ENCODE measurements around the gene MDC1.
A peak's percentile ranks its signal among the peaks of the same experiment; 100 is the strongest.

Gene MDC1

DNA sequence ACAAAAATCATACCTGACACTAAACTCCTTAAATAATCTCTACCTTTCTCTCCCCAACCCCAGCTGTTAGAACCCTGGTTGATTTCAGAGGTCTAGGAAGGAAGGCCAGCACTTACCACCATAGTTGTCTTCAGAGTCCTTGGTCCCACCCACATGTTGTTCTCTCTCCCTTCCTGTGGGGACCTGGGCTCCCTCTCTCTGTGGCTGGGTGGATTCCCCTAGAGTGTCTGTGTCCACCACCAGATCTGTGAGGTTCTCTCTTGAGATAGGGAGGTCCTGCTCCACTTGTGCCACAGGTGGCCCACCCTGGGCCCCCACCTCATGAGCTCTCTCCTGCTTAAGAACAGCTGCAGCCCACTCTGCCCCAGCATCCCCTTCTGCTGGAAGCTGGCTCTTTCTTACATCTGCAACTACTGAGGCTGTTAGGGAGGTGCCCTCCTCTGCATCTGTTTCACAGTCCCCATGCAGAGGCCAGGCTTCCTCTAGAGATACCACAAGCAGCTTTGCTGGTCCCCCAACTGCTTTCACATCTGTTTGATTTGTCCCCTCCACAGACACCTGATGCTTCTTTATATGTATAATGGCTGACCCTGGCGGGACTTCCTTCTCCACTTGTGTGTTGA, 5.2 kb downstream of the MDC1 start:
- no peak overlapping the region for H2AFZ ChIP-seq (ENCODE audit: low read length)
- no peaks in the 10 kb centered on the region for H4K20me1 ChIP-seq (ENCODE audit: insufficient read depth, low read length, poor library complexity, severe bottlenecking)
- H3K9me3 ChIP-seq (ENCODE audit: insufficient read depth, low read depth, low read length) = no peaks in the 10 kb centered on the region
- peak overlapping the region; percentile 67 for H3K4me3 ChIP-seq (ENCODE audit: low read length, poor library complexity, severe bottlenecking)
- H3K36me3 ChIP-seq (ENCODE audit: insufficient read depth, low read length) = peaks cover 17% of the 10 kb centered on the region; the same call in 1 of the 2 replicates
- H3K9me2 ChIP-seq (replicated peaks; ENCODE audit: low read depth, low read length) = no peaks in the 10 kb centered on the region
- peak overlapping the region; percentile 81 for H3K4me2 ChIP-seq (ENCODE audit: low read depth, low read length, poor library complexity, severe bottlenecking)
- H3K9ac ChIP-seq (ENCODE audit: low read depth, low read length, poor library complexity, severe bottlenecking) = peak overlapping the region; percentile 72
- H3F3A ChIP-seq (ENCODE audit: low read depth) = no peaks in the 10 kb centered on the region
- TF ChIP-seq, protein P1, sequence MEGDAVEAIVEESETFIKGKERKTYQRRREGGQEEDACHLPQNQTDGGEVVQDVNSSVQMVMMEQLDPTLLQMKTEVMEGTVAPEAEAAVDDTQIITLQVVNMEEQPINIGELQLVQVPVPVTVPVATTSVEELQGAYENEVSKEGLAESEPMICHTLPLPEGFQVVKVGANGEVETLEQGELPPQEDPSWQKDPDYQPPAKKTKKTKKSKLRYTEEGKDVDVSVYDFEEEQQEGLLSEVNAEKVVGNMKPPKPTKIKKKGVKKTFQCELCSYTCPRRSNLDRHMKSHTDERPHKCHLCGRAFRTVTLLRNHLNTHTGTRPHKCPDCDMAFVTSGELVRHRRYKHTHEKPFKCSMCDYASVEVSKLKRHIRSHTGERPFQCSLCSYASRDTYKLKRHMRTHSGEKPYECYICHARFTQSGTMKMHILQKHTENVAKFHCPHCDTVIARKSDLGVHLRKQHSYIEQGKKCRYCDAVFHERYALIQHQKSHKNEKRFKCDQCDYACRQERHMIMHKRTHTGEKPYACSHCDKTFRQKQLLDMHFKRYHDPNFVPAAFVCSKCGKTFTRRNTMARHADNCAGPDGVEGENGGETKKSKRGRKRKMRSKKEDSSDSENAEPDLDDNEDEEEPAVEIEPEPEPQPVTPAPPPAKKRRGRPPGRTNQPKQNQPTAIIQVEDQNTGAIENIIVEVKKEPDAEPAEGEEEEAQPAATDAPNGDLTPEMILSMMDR (conservative IDR thresholded peaks at IDR 0.05; ENCODE audit: low read length) = 0 out of 2 replicates have a peak, but pooled peaks have one; percentile 19
- no peak for TF ChIP-seq EZH2phosphoT487 (IDR thresholded peaks at IDR 0.05; ENCODE audit: borderline replicate concordance)
- no peaks in the 10 kb centered on the region for H3K27me3 ChIP-seq (ENCODE audit: insufficient read depth, low read length, poor library complexity, severe bottlenecking)
- H3K79me2 ChIP-seq (ENCODE audit: insufficient read depth, low read length) = peaks cover 60% of the 10 kb centered on the region
- H3K4me1 ChIP-seq (ENCODE audit: insufficient read depth, low read length, poor library complexity, severe bottlenecking) = peaks cover 60% of the 10 kb centered on the region

- TF ChIP-seq, protein P1 (conservative IDR thresholded peaks at IDR 0.05; ENCODE audit: low read length) = no peak
- TF ChIP-seq EZH2phosphoT487 (IDR thresholded peaks at IDR 0.05; ENCODE audit: borderline replicate concordance) = no peak
- Histone ChIP-seq H3K9me2 (replicated peaks; ENCODE audit: low read depth, low read length) (no peaks in the 10 kb centered on the region), H3K27me3 (ENCODE audit: insufficient read depth, low read length, poor library complexity, severe bottlenecking) (no peaks in the 10 kb centered on the region), H3F3A (ENCODE audit: low read depth) (no peaks in the 10 kb centered on the region), H4K20me1 (ENCODE audit: insufficient read depth, low read length, poor library complexity, severe bottlenecking) (no peaks in the 10 kb centered on the region), H3K4me3 (ENCODE audit: low read length, poor library complexity, severe bottlenecking) (no peak overlapping the region), H3K4me2 (ENCODE audit: low read depth, low read length, poor library complexity, severe bottlenecking) (no peak overlapping the region), H3K4me1 (ENCODE audit: insufficient read depth, low read length, poor library complexity, severe bottlenecking) (peaks cover 36% of the 10 kb centered on the region), H3K9me3 (ENCODE audit: insufficient read depth, low read depth, low read length) (no peaks in the 10 kb centered on the region), H3K9ac (ENCODE audit: low read depth, low read length, poor library complexity, severe bottlenecking) (no peak overlapping the region), H2AFZ (ENCODE audit: low read length) (no peak overlapping the region), H3K36me3 (ENCODE audit: insufficient read depth, low read length) (peaks cover 24% of the 10 kb centered on the region; the same call in 1 of the 2 replicates), H3K79me2 (ENCODE audit: insufficient read depth, low read length) (peaks cover 34% of the 10 kb centered on the region)
Observed at GRCh38 chr6:30709101-30709868, 7.8 kb downstream of the MDC1 start.

DNA sequence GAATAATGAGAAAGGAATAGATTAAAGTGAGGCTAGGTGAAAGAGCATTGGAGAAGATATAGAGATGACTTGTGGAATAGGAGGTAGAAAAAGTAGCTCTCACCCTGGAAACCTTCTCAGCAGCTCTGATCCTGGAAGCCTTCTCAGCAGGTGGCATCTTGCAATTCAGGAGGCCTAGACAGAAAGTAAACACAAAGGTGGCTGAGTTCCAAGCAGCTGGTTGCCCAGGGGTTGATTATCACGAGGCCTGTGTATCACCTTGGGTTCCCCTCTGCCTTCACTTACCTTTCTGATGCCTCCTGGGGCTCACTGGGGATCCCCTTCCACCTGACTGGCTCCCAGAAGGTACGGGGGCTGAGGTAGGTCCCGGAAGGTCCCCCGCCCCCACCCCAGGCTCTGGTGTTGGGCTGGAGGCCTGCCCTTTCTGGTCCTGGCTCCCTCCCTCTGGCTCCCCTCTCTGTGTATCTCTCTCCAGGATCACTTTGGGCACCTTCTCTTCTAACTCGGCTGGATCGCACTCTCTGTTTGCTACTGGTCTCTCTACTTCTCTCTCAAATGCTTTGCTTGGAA, 9.7 kb downstream of the MDC1 start:
- H3K9ac ChIP-seq (ENCODE audit: low read depth, low read length, poor library complexity, severe bottlenecking) = no peak overlapping the region
- H3K9me2 ChIP-seq (replicated peaks; ENCODE audit: low read depth, low read length) = no peaks in the 10 kb centered on the region
- peaks cover 18% of the 10 kb centered on the region for H3K79me2 ChIP-seq (ENCODE audit: insufficient read depth, low read length)
- H3K4me3 ChIP-seq (ENCODE audit: low read length, poor library complexity, severe bottlenecking) = no peak overlapping the region
- H3F3A ChIP-seq (ENCODE audit: low read depth) = no peaks in the 10 kb centered on the region
- H4K20me1 ChIP-seq (ENCODE audit: insufficient read depth, low read length, poor library complexity, severe bottlenecking) = no peaks in the 10 kb centered on the region
- H2AFZ ChIP-seq (ENCODE audit: low read length) = no peak overlapping the region
- no peaks in the 10 kb centered on the region for H3K9me3 ChIP-seq (ENCODE audit: insufficient read depth, low read depth, low read length)
- no peaks in the 10 kb centered on the region for H3K27me3 ChIP-seq (ENCODE audit: insufficient read depth, low read length, poor library complexity, severe bottlenecking)
- no peak for TF ChIP-seq EZH2phosphoT487 (IDR thresholded peaks at IDR 0.05; ENCODE audit: borderline replicate concordance)
- TF ChIP-seq, protein P1 (conservative IDR thresholded peaks at IDR 0.05; ENCODE audit: low read length) = no peak
- peaks cover 23% of the 10 kb centered on the region; the same call in 1 of the 2 replicates for H3K36me3 ChIP-seq (ENCODE audit: insufficient read depth, low read length)
- H3K4me1 ChIP-seq (ENCODE audit: insufficient read depth, low read length, poor library complexity, severe bottlenecking) = peaks cover 18% of the 10 kb centered on the region
- H3K4me2 ChIP-seq (ENCODE audit: low read depth, low read length, poor library complexity, severe bottlenecking) = no peak overlapping the region

All from Loucy (cell line).